Neural cell (in vitro differentiated cells): Measurements from ENCODE around the gene NAGK. TPM values are rescaled to one million over a fixed set of nuclear protein-coding genes. Genes with fewer than 3 reads are reported as not detected.

Source experiments
- H2AFZ ChIP-seq: fragments of 200-600, 300-800 bp; sonication (generic), shearing (Covaris generic); 2 replicates; pipeline ENCODE4 v1.6.0; 2014; ENCODE audit warnings: low read depth, mild to moderate bottlenecking, antibody characterized with exemption, low read length, moderate library complexity
- H3F3A ChIP-seq: fragments of 200-600 bp; shearing (Covaris generic); 2 replicates; pipeline ENCODE4 v1.6.1; 2016; ENCODE audit warnings: mild to moderate bottlenecking, moderate library complexity, mixed read lengths, antibody characterized with exemption, low read length; ENCODE audit not compliant: insufficient read depth, poor library complexity, severe bottlenecking
- H3K27ac ChIP-seq: fragments of 200-600, 300-800 bp; sonication (generic), shearing (Covaris generic); 2 replicates; pipeline ENCODE4 v1.5.1; 2014; ENCODE audit warnings: mild to moderate bottlenecking, low read length, moderate library complexity
- H3K27me3 ChIP-seq: fragments of 300-800, 200-600 bp; sonication (generic), shearing (Covaris generic); 2 replicates; pipeline ENCODE4 v1.6.0; 2014; ENCODE audit warnings: mild to moderate bottlenecking, low read depth, low read length, moderate library complexity; ENCODE audit not compliant: insufficient read depth
- H3K36me3 ChIP-seq: fragments of 300-800, 200-600 bp; sonication (generic), shearing (Covaris generic); 2 replicates; pipeline ENCODE4 v1.5.1; 2014; ENCODE audit warnings: mild to moderate bottlenecking, antibody characterized with exemption, low read length, moderate library complexity; ENCODE audit not compliant: insufficient read depth
- H3K4me2 ChIP-seq: fragments of 300-800, 200-600 bp; sonication (generic), shearing (Covaris generic); 2 replicates; pipeline ENCODE4 v1.6.0; 2014; ENCODE audit warnings: mild to moderate bottlenecking, low read length
- H3K4me3 ChIP-seq: fragments of 300-800, 200-600 bp; sonication (generic), shearing (Covaris generic); 2 replicates; pipeline ENCODE4 v1.5.1; 2014; ENCODE audit warnings: mild to moderate bottlenecking, low read length, moderate library complexity
- H3K79me2 ChIP-seq: fragments of 200-600 bp; shearing (Covaris generic); replicated peaks from 2 replicates; pipeline ENCODE4 v1.6.0; 2014; ENCODE audit warnings: mild to moderate bottlenecking, low read length, moderate library complexity; ENCODE audit not compliant: insufficient read depth
- H3K9ac ChIP-seq: fragments of 300-800, 200-600 bp; sonication (generic), shearing (Covaris generic); 2 replicates; pipeline ENCODE4 v1.6.1; 2016; ENCODE audit warnings: mild to moderate bottlenecking, low read length, mixed read lengths
- H3K9me2 ChIP-seq: fragments of 200-600 bp; shearing (Covaris generic); 2 replicates; pipeline ENCODE4 v1.6.1; 2016; ENCODE audit warnings: mild to moderate bottlenecking, low read length, mixed read lengths; ENCODE audit not compliant: insufficient read depth
- H3K9me3 ChIP-seq: fragments of 200-600, 300-800 bp; sonication (generic), shearing (Covaris generic); 2 replicates; pipeline ENCODE4 v1.6.1; 2016; ENCODE audit warnings: mild to moderate bottlenecking, mixed run types, low read length, moderate library complexity, mixed read lengths
- H4K20me1 ChIP-seq: fragments of 200-600 bp; shearing (Covaris generic); 2 replicates; pipeline ENCODE4 v1.6.1; 2016; ENCODE audit warnings: mild to moderate bottlenecking, mixed run types; ENCODE audit not compliant: insufficient read depth
- CTCF ChIP-seq: fragments of 450-650 bp; IDR thresholded peaks from 2 replicates; pipeline ENCODE4 v1.5.1; 2014; ENCODE audit warnings: antibody characterized with exemption, mild to moderate bottlenecking, moderate library complexity; ENCODE audit not compliant: poor library complexity, severe bottlenecking
- EP300 ChIP-seq: fragments of 450-650 bp; conservative IDR thresholded peaks from 2 replicates; pipeline ENCODE4 v1.6.1; 2014; ENCODE audit warnings: antibody characterized with exemption, mild to moderate bottlenecking, moderate library complexity; ENCODE audit not compliant: poor library complexity, severe bottlenecking
- EZH2 ChIP-seq: fragments of 200-600, 300-800 bp; shearing (Covaris generic), sonication (generic); IDR thresholded peaks from 2 replicates; pipeline ENCODE4 v1.6.1; 2014; ENCODE audit warnings: antibody characterized with exemption, low read length, borderline replicate concordance, mild to moderate bottlenecking; ENCODE audit not compliant: insufficient read depth, poor library complexity, severe bottlenecking
- MXI1 ChIP-seq: fragments of 450-650 bp; conservative IDR thresholded peaks from 2 replicates; pipeline ENCODE4 v1.6.1; 2014; ENCODE audit warnings: antibody characterized with exemption, mild to moderate bottlenecking; ENCODE audit not compliant: poor library complexity, severe bottlenecking
- POLR2AphosphoS5 ChIP-seq: IDR thresholded peaks from 2 replicates; pipeline ENCODE4 v1.6.1; 2012
- RAD21 ChIP-seq: fragments of 450-650 bp; conservative IDR thresholded peaks from 2 replicates; pipeline ENCODE4 v1.6.1; 2014; ENCODE audit warnings: antibody characterized with exemption, mild to moderate bottlenecking, moderate library complexity
- SMC3 ChIP-seq: fragments of 450-650 bp; conservative IDR thresholded peaks from 2 replicates; pipeline ENCODE4 v1.6.1; 2014; ENCODE audit warnings: antibody characterized with exemption, mild to moderate bottlenecking, moderate library complexity; ENCODE audit not compliant: poor library complexity
- TAF1 ChIP-seq: IDR thresholded peaks from 2 replicates; pipeline ENCODE4 v1.6.1; 2012; ENCODE audit warnings: low read depth
- polyA plus RNA-seq: library from polyadenylated mRNA; depleted of rRNA; stranded (reverse); fragments of >200 nt; gene quantifications from 2 replicates; pipeline ENCODE4 v1.2.3, GENCODE V29; 2014
- TF ChIP-seq, protein P1 (sequence below): IDR thresholded peaks from 2 replicates; pipeline ENCODE4 v1.6.1; 2012; ENCODE audit warnings: borderline replicate concordance

The NAGK gene
- polyA plus RNA-seq, 1 donor from 2014 or later = 123 TPM

DNA sequence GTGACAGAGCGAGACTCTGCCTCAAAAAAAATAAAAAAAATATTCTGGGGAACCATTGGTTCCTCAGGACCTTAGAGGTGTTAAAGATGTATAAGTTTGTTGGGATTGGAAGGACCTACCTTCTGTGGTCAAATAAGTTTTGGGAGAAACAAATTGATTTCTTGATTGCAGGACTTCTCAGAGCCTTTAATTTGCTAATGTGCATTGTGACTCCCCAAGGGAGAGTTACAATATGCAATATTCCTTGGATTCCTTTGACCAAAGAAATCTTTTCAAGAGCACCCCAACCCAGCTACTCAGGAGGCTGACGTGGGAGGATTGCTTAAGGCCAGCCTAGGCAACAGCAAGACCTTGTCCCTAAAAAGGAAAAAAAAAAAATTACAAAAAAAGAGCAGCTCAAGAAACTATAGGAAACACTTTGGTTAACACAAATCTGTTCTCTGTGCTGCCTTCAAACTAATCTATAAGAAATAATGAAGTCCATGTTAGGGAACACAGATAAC, 6.5 kb downstream of the NAGK start:
- Histone ChIP-seq H3K27ac (no peak overlapping the region), H3K79me2 (peaks cover 14% of the 10 kb centered on the region), H4K20me1 (no peaks in the 10 kb centered on the region), H3K27me3 (no peaks in the 10 kb centered on the region), H3K9ac (no peak overlapping the region), H3K9me2 (no peaks in the 10 kb centered on the region), H3K36me3 (no peaks in the 10 kb centered on the region), H3K9me3 (no peaks in the 10 kb centered on the region), H3K4me3 (no peak overlapping the region), H3K4me2 (no peak overlapping the region), H2AFZ (no peak overlapping the region), H3F3A (no peaks in the 10 kb centered on the region)
- TF ChIP-seq EZH2 = no peak
- TF ChIP-seq EP300 = no peak
- no peak for TF ChIP-seq MXI1
- TF ChIP-seq RAD21 = no peak
- TF ChIP-seq CTCF = no peak
- no peak for TF ChIP-seq TAF1
- TF ChIP-seq, protein P1, sequence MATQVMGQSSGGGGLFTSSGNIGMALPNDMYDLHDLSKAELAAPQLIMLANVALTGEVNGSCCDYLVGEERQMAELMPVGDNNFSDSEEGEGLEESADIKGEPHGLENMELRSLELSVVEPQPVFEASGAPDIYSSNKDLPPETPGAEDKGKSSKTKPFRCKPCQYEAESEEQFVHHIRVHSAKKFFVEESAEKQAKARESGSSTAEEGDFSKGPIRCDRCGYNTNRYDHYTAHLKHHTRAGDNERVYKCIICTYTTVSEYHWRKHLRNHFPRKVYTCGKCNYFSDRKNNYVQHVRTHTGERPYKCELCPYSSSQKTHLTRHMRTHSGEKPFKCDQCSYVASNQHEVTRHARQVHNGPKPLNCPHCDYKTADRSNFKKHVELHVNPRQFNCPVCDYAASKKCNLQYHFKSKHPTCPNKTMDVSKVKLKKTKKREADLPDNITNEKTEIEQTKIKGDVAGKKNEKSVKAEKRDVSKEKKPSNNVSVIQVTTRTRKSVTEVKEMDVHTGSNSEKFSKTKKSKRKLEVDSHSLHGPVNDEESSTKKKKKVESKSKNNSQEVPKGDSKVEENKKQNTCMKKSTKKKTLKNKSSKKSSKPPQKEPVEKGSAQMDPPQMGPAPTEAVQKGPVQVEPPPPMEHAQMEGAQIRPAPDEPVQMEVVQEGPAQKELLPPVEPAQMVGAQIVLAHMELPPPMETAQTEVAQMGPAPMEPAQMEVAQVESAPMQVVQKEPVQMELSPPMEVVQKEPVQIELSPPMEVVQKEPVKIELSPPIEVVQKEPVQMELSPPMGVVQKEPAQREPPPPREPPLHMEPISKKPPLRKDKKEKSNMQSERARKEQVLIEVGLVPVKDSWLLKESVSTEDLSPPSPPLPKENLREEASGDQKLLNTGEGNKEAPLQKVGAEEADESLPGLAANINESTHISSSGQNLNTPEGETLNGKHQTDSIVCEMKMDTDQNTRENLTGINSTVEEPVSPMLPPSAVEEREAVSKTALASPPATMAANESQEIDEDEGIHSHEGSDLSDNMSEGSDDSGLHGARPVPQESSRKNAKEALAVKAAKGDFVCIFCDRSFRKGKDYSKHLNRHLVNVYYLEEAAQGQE = no peak
- TF ChIP-seq SMC3 = no peak
- no peak for TF ChIP-seq POLR2AphosphoS5

- Histone ChIP-seq H3K27me3 (no peaks in the 10 kb centered on the region), H3F3A (no peaks in the 10 kb centered on the region), H3K27ac (no peak overlapping the region), H3K9me3 (no peaks in the 10 kb centered on the region), H3K4me2 (no peak overlapping the region), H3K9me2 (no peaks in the 10 kb centered on the region), H3K36me3 (no peaks in the 10 kb centered on the region), H3K9ac (no peak overlapping the region), H2AFZ (no peak overlapping the region), H4K20me1 (no peaks in the 10 kb centered on the region), H3K4me3 (no peak overlapping the region), H3K79me2 (no peaks in the 10 kb centered on the region)
- no peak for TF ChIP-seq EZH2
- TF ChIP-seq MXI1 = no peak
- no peak for TF ChIP-seq RAD21
- no peak for TF ChIP-seq SMC3
- TF ChIP-seq POLR2AphosphoS5 = no peak
- no peak for TF ChIP-seq EP300
- TF ChIP-seq, protein P1 = no peak
- no peak for TF ChIP-seq TAF1
- TF ChIP-seq CTCF = no peak
Observed at GRCh38 chr2:71078624-71079023, 10.2 kb downstream of the NAGK start.
